ENCODE measurements around the gene TMEM273.
"Not testable (repeated sequence)": the region's sequence is repeated elsewhere in the genome, so short reads cannot be mapped to it uniquely, and the experiment has no call there.

The TMEM273 gene

GRCh38 chr10:49204119-49204518 is 15.9 kb upstream of the TMEM273 start:
- DNase-seq, result no peak

GRCh38 chr10:49202266-49202665 is 14.1 kb upstream of the TMEM273 start:
- no peak for DNase-seq

- DNase-seq, result no peak
Observed at GRCh38 chr10:49200854-49201253, 12.7 kb upstream of the TMEM273 start.

- DNase-seq, result no peak
Observed at GRCh38 chr10:49197171-49197570, 9.0 kb upstream of the TMEM273 start.

GRCh38 chr10:49195864-49196263 is 7.7 kb upstream of the TMEM273 start:
- not testable (repeated sequence) for DNase-seq

GRCh38 chr10:49194212-49194920 is 6.2 kb upstream of the TMEM273 start:
- no peak for DNase-seq

- DNase-seq, result no peak
Observed at GRCh38 chr10:49191349-49191748, 3.2 kb upstream of the TMEM273 start.

- no peak for DNase-seq
Observed at GRCh38 chr10:49189422-49189821, 1.2 kb upstream of the TMEM273 start.

- no peak for DNase-seq
Observed at GRCh38 chr10:49187044-49187484, 1.1 kb downstream of the TMEM273 start.

- no peak for DNase-seq
Observed at GRCh38 chr10:49186613-49187012, 1.6 kb downstream of the TMEM273 start.

GRCh38 chr10:49185213-49185612 is 3.0 kb downstream of the TMEM273 start:
- DNase-seq, result no peak

GRCh38 chr10:49184642-49185111 is 3.5 kb downstream of the TMEM273 start:
- no peak for DNase-seq

- no peak for DNase-seq
Observed at GRCh38 chr10:49183596-49184542, 4.3 kb downstream of the TMEM273 start.

- no peak for DNase-seq
Observed at GRCh38 chr10:49182776-49183175, 5.4 kb downstream of the TMEM273 start.

GRCh38 chr10:49180444-49180860 is 7.7 kb downstream of the TMEM273 start:
- DNase-seq, result no peak

GRCh38 chr10:49179699-49180443 is 8.3 kb downstream of the TMEM273 start:
- no peak for DNase-seq

GRCh38 chr10:49178489-49179471 is 9.4 kb downstream of the TMEM273 start:
- DNase-seq, result no peak

- no peak for DNase-seq
Observed at GRCh38 chr10:49177391-49178355, 10.5 kb downstream of the TMEM273 start.

GRCh38 chr10:49176310-49177268 is 11.6 kb downstream of the TMEM273 start:
- no peak for DNase-seq

All from cortex of kidney (tissue), 1 donor.